DOHH2 (cell line): Measurements from ENCODE around the gene KRT10.
"Not testable (repeated sequence)": the region's sequence is repeated elsewhere in the genome, so short reads cannot be mapped to it uniquely, and the experiment has no call there.

Experiments used
- H3F3A ChIP-seq: fragments of 200-600 bp; sonication (generic), shearing (Covaris generic); 2 replicates; pipeline ENCODE4 v1.6.0; 2016; ENCODE audit warnings: antibody characterized with exemption, mild to moderate bottlenecking; ENCODE audit not compliant: control insufficient read depth, insufficient read depth
- H3K27ac ChIP-seq: fragments of 200-600 bp; sonication (generic); 2 replicates; pipeline ENCODE4 v1.5.1; 2014; ENCODE audit warnings: low read depth, mild to moderate bottlenecking, low read length, moderate library complexity
- H3K27me3 ChIP-seq: fragments of 200-600 bp; sonication (generic); 2 replicates; pipeline ENCODE4 v1.6.1; 2014; ENCODE audit warnings: mild to moderate bottlenecking, low read length, mixed read lengths; ENCODE audit not compliant: control insufficient read depth
- H3K36me3 ChIP-seq: fragments of 200-600 bp; sonication (generic); 2 replicates; pipeline ENCODE4 v1.6.1; 2014; ENCODE audit warnings: mild to moderate bottlenecking, low read length, moderate library complexity, mixed read lengths; ENCODE audit not compliant: control insufficient read depth
- H3K4me1 ChIP-seq: fragments of 200-600 bp; sonication (generic); 2 replicates; pipeline ENCODE4 v1.6.1; 2014; ENCODE audit warnings: mild to moderate bottlenecking, low read length, mixed read lengths; ENCODE audit not compliant: control insufficient read depth
- H3K4me2 ChIP-seq: fragments of 200-600 bp; sonication (generic); 2 replicates; pipeline ENCODE4 v1.6.0; 2014; ENCODE audit warnings: mild to moderate bottlenecking, low read length, moderate library complexity
- H3K4me3 ChIP-seq: fragments of 200-600 bp; sonication (generic); 2 replicates; pipeline ENCODE4 v1.5.1; 2014; ENCODE audit warnings: mild to moderate bottlenecking, low read length, mixed read lengths
- H3K79me2 ChIP-seq: fragments of 200-600 bp; sonication (generic); 2 replicates; pipeline ENCODE4 v1.6.1; 2014; ENCODE audit warnings: mild to moderate bottlenecking, low read length, mixed read lengths; ENCODE audit not compliant: control insufficient read depth
- H3K9me2 ChIP-seq: fragments of 200-600 bp; sonication (generic); replicated peaks from 2 replicates; pipeline ENCODE4 v1.6.1; 2014; ENCODE audit warnings: mild to moderate bottlenecking, low read length, mixed read lengths; ENCODE audit not compliant: control insufficient read depth
- H3K9me3 ChIP-seq: fragments of 200-600 bp; sonication (generic); 2 replicates; pipeline ENCODE4 v1.6.1; 2014; ENCODE audit warnings: antibody characterized with exemption, low read length, mixed read lengths; ENCODE audit not compliant: control insufficient read depth, insufficient read depth
- H4K20me1 ChIP-seq: fragments of 200-600 bp; sonication (generic); 2 replicates; pipeline ENCODE4 v1.6.0; 2014; ENCODE audit warnings: low read depth, mild to moderate bottlenecking, antibody characterized with exemption, low read length, moderate library complexity; ENCODE audit not compliant: control insufficient read depth, insufficient read depth
- CTCF ChIP-seq: fragments of 200-600 bp; sonication (generic); IDR thresholded peaks from one replicate; pipeline ENCODE4 v1.5.1; 2014; ENCODE audit warnings: antibody characterized with exemption, mild to moderate bottlenecking, low read depth, low read length; ENCODE audit not compliant: poor library complexity, severe bottlenecking
- EZH2phosphoT487 ChIP-seq: fragments of 200-600 bp; sonication (generic); IDR thresholded peaks from 2 replicates; pipeline ENCODE4 v1.6.1; 2017; ENCODE audit warnings: borderline replicate concordance, mild to moderate bottlenecking, antibody characterized with exemption, low read length, moderate library complexity, mixed read lengths

The KRT10 gene

GRCh38 chr17:40859536-40859935, 37.1 kb upstream of the KRT10 start:
- no peaks in the 10 kb centered on the region for H4K20me1 ChIP-seq
- no peaks in the 10 kb centered on the region for H3K4me1 ChIP-seq
- H3K9me2 ChIP-seq, result no peaks in the 10 kb centered on the region
- no peak overlapping the region for H3K27ac ChIP-seq
- no peak overlapping the region for H3K4me3 ChIP-seq
- no peak for TF ChIP-seq CTCF
- TF ChIP-seq EZH2phosphoT487, result no peak
- H3K4me2 ChIP-seq, result no peak overlapping the region
- no peaks in the 10 kb centered on the region for H3K9me3 ChIP-seq
- no peaks in the 10 kb centered on the region for H3K79me2 ChIP-seq
- no peaks in the 10 kb centered on the region for H3F3A ChIP-seq
- H3K27me3 ChIP-seq, result peaks cover 11% of the 10 kb centered on the region
- H3K36me3 ChIP-seq, result no peaks in the 10 kb centered on the region

- H4K20me1 ChIP-seq, H3K36me3 ChIP-seq, H3K79me2 ChIP-seq, H3K4me2 ChIP-seq, H3K9me3 ChIP-seq, H3F3A ChIP-seq, H3K9me2 ChIP-seq, H3K4me3 ChIP-seq, H3K4me1 ChIP-seq, H3K27ac ChIP-seq: not testable (repeated sequence)
- H3K27me3 ChIP-seq, result peaks cover 12% of the 10 kb centered on the region
Observed at GRCh38 chr17:40858667-40859066, 36.3 kb upstream of the KRT10 start.

GRCh38 chr17:40857535-40857934, 35.1 kb upstream of the KRT10 start:
- TF ChIP-seq CTCF, result no peak
- no peak for TF ChIP-seq EZH2phosphoT487
- Histone ChIP-seq H3K36me3 (no peaks in the 10 kb centered on the region), H3F3A (no peaks in the 10 kb centered on the region), H3K9me3 (no peaks in the 10 kb centered on the region), H3K4me1 (no peaks in the 10 kb centered on the region), H3K79me2 (no peaks in the 10 kb centered on the region), H3K27ac (no peak overlapping the region), H3K27me3 (peaks cover 21% of the 10 kb centered on the region), H3K4me3 (no peak overlapping the region), H3K9me2 (no peaks in the 10 kb centered on the region), H4K20me1 (no peaks in the 10 kb centered on the region), H3K4me2 (no peak overlapping the region)

DNA sequence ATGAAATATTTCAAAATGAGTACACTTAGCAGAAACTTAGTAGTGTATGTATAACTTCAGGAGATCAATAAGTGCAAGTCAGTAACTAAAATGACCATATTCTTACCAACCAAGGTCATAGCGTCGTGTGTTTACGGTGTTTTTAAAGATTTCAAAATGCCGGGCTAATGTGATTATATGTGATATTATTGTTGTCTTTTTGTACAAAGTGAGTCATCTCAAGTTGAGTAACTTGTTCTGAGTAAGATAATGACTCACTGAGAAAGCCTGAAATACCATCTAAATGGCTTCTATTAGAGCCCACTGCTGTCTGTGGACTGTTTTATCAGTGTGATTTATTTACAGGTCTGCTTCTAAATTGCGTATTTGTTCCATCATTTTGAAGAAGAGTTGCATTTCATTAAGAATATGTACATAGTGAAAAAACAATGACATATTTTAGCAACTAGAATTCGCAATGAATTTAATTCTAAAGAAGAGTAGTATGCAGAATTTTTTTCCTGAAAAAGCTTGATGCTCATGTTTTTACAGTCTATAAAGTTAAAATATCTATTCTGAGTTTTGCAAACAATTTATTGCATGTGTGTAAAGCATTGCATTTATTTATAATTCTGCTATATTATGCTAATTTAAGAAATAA, 31.9 kb upstream of the KRT10 start:
- Histone ChIP-seq H3K27me3 (peaks cover 23% of the 10 kb centered on the region), H3K79me2 (no peaks in the 10 kb centered on the region), H3K9me3 (no peaks in the 10 kb centered on the region), H3K27ac (no peak overlapping the region), H3F3A (no peaks in the 10 kb centered on the region), H3K4me3 (no peak overlapping the region), H3K4me2 (no peak overlapping the region), H3K36me3 (no peaks in the 10 kb centered on the region), H3K9me2 (no peaks in the 10 kb centered on the region), H3K4me1 (no peaks in the 10 kb centered on the region), H4K20me1 (no peaks in the 10 kb centered on the region)
- TF ChIP-seq EZH2phosphoT487 (no peak), CTCF (no peak)
